Subcutaneous adipose tissue (tissue), 4 donors: ENCODE measurements around the gene CDH12. TPM values are rescaled to one million over a fixed set of nuclear protein-coding genes. Genes with fewer than 3 reads are reported as not detected.

Source experiments
- total RNA-seq, 4 donors: library from RNA; depleted of rRNA; stranded (reverse); fragments of >200 nt; gene quantifications; one replicate each; pipeline ENCODE4 v1.1.0, GENCODE V29; 2016
- TF ChIP-seq, protein P1 (sequence below): fragments of 450-650 bp; IDR thresholded peaks from one replicate; pipeline ENCODE4 v1.5.1; 2016; ENCODE audit warnings: low read depth, mild to moderate bottlenecking, control low read depth, antibody characterized with exemption, moderate library complexity

CDH12 gene
- total RNA-seq, 4 donors from 2014 or later, result 0.17 to 0.44 TPM; not detected in 2

DNA sequence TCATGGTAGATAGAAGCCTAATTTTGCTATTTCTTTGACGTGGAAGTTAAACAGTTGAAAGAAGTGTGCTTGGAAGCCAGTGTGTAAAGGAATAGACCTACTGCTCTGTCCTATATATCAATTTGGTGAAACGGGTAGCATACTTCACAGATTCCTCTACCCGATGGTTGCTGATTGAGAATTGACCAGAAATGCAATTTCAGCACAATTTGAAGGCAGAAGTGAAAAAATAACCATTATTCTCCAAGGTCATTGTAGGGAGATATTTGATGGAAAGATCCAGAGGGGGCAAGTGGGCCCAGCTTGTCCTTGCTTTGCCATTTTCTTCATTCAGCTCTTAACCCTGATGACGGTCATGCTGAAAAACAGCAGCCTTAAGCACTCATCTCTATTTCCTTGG, 15.3 kb downstream of the CDH12 start:
- TF ChIP-seq, protein P1, sequence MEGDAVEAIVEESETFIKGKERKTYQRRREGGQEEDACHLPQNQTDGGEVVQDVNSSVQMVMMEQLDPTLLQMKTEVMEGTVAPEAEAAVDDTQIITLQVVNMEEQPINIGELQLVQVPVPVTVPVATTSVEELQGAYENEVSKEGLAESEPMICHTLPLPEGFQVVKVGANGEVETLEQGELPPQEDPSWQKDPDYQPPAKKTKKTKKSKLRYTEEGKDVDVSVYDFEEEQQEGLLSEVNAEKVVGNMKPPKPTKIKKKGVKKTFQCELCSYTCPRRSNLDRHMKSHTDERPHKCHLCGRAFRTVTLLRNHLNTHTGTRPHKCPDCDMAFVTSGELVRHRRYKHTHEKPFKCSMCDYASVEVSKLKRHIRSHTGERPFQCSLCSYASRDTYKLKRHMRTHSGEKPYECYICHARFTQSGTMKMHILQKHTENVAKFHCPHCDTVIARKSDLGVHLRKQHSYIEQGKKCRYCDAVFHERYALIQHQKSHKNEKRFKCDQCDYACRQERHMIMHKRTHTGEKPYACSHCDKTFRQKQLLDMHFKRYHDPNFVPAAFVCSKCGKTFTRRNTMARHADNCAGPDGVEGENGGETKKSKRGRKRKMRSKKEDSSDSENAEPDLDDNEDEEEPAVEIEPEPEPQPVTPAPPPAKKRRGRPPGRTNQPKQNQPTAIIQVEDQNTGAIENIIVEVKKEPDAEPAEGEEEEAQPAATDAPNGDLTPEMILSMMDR, result no peak

DNA sequence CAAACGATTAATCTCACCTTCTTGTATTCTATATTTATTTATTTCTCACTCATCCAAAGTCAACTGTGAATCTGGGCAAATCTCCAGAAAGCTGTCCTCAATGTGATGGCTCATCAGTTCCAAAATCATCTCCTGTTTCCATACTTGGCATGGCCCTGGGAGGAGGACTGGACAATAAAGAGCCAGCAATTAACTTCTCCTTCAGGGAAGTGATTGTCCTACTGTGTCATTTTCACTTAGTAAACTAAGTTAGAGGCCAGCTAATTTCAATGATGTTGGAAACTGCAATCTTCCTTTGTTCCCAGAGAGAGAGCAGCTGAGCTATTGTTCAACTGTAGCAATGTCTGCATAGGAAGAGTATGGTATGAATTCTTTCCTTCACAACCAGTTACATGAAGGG, 17.5 kb downstream of the CDH12 start:
- TF ChIP-seq, protein P1, result no peak

DNA sequence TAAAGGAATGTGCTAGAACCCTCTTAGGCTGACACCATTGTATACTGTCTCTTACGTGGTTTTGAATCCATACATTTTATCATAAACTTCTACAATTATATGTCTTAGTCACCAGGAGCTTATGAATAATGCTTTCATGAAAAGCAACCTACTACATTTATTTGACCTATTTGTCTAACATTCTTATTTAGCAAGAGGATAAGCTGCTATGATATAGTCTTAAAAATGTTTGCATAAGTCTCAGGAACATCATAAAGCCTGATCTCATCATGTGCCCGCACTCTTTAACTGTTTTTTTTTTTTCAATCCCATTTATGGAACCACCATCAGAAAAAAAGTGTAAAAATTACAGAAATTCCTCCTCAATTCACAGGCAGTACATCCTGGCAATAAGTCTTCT, 59.7 kb downstream of the CDH12 start:
- TF ChIP-seq, protein P1, result no peak

DNA sequence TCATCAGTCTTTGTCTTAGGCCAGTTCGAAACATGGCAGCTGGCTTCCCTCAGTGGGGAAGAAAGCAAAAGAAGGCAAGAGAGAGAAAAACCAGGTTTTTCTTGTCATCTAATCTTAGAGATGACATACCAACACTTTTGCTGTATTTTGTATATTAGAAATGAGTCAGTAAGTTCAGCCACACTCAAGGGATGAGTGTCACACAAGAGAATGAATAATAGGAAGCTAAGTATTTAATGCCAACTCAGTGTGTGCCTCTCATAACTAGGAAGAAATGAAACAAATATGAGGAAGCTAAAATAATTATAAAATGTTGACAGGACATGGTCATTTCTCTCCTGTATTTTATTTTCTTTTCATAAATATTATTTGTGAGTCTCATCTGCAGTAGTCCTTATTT, 65.3 kb downstream of the CDH12 start:
- TF ChIP-seq, protein P1, result no peak

DNA sequence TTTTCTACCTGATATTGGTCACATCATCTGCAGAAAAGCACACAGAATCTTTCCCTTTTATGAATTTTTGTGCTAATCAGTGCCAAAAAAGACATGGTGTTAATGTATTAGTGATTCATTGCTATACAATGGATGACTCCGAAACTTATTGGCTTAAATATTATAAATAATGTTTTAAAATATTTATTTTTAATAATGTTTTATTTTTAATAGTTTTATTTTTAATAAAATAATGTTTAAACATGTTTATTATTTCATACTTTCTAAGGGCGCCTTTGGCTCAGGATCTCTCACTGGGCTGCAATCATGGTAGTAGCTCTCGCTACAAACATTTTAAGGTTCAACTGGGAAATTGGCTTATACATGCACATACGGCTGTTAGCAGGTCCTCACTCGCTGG, 65.7 kb downstream of the CDH12 start:
- TF ChIP-seq, protein P1, result no peak

DNA sequence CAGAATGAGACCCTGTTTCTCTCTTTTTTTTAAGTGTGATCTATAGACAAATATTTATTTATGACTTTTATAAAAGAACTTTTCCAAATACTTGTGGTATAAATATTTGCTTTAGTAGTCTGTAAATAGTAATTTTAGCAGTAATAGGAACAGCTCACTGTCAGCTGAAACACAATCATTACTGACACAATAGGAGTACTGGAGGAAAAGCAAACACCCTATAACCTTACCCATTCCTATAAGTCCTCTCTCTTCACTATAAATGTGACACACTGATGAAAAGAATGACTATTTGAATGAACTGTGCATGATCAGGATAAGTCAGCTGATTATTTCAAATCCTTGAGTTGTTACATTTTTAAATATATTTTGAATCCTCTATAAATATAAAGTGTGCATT, 72.4 kb downstream of the CDH12 start:
- TF ChIP-seq, protein P1, result no peak

DNA sequence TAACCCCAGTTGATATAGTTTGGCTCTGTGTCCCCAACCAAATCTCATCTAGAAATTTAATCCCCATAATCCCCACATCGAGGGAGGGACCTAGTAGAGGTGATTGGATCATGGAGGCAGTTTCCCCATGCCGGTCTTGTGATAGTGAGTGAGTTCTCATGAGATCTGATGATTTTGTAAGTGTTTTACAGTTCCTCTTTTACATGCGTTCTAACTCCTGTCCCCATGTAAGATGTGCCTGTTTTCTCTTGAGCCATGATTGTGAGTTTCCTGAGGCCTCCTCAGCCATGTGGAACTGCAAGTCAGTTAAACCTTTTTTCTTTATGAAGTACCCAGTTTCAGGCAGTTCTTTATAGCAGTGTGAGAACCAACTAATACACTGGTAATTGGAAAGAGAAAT, 73.6 kb downstream of the CDH12 start:
- TF ChIP-seq, protein P1, result no peak

DNA sequence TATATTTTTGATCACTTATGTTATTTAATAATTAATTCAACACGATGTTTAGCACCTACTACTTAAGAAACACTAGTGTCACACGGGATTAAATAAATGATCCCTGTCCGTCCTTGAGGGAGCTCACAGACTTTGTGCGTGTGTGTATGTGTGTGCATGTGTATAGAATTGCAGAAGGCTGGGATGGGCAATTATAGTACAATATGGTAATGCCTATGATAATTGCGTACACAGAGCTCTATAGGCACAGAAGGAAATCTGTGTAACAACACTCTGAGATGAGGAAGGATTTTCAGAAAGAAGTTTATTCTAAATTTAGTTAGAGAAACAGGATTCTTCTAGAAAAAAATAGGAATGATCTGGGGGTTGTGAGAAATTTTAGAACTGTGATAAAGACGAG, 76.9 kb downstream of the CDH12 start:
- TF ChIP-seq, protein P1, result no peak
